ENCODE data around the gene ADISSP.

DNA sequence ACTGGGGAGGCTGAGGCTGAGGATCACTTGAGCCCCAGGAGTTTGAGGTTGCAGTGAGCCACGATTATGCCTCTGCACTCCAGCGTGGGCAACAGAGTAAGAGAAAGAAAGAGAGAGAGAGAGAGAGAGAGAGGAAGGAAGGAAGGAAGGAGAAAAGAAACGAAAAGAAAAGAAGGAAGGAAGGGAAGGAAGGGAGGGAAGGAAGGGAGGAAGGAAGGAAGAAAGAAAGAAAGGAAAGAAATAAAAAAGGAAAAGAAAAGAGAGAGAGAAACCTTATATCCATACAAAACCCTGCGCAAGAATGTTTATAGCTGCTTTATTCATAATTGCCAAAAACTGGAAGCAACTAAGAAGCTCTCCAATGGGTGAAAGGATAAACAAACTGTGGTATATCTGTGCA is 43.2 kb downstream of the ADISSP start:
- TF ChIP-seq, protein P1, sequence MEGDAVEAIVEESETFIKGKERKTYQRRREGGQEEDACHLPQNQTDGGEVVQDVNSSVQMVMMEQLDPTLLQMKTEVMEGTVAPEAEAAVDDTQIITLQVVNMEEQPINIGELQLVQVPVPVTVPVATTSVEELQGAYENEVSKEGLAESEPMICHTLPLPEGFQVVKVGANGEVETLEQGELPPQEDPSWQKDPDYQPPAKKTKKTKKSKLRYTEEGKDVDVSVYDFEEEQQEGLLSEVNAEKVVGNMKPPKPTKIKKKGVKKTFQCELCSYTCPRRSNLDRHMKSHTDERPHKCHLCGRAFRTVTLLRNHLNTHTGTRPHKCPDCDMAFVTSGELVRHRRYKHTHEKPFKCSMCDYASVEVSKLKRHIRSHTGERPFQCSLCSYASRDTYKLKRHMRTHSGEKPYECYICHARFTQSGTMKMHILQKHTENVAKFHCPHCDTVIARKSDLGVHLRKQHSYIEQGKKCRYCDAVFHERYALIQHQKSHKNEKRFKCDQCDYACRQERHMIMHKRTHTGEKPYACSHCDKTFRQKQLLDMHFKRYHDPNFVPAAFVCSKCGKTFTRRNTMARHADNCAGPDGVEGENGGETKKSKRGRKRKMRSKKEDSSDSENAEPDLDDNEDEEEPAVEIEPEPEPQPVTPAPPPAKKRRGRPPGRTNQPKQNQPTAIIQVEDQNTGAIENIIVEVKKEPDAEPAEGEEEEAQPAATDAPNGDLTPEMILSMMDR (IDR thresholded peaks at IDR 0.05), result no peak
- TF ChIP-seq ZFX (IDR thresholded peaks at IDR 0.05; ENCODE audit: borderline replicate concordance), result no peak
